HG03571 (cell line): ENCODE measurements around the gene TGIF1.
A peak's percentile ranks its signal among the peaks of the same experiment; 100 is the strongest.

ENCODE experiments used
- ATAC-seq: cut with Tn5 transposase; IDR thresholded peaks from one replicate; pipeline ENCODE4 v1.9.1; 2021; ENCODE audit not compliant: unreplicated experiment

TGIF1 gene

DNA sequence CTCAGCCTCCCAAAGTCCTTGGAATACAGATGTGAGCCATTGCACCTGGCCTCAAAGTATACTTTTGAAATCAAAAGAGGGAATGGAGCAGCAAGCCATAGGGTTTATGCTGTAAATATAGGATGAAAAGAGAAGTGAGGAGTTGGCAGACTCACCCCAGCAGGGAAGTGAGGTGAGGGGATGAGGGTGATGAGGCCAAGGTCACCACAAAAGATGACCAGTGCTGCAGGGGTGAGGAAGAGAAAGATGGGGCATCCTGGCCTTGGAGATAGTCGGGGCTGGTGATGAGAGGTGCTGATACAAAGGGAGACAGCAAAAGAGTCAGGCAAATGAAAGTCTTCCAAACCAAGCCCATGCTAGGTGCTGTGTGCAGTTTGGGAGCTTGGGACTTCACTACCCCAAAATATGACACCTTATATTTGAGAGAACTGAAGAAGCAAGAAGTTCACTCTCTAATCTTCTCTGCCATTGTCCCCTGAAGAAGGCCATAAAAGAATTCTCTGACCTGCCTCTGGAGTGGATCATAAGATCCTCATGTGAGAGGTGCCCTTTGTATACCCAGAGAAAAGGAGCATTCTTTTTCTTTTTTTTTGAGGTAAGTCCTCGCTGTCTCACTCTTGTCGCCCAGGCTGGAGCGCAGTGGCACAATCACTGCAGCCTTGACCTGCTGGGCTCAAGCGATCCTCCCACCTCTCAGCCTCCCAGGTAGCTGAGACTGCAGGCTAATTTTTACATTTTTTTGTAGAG, 31.0 kb downstream of the TGIF1 start:
- no peak for ATAC-seq

DNA sequence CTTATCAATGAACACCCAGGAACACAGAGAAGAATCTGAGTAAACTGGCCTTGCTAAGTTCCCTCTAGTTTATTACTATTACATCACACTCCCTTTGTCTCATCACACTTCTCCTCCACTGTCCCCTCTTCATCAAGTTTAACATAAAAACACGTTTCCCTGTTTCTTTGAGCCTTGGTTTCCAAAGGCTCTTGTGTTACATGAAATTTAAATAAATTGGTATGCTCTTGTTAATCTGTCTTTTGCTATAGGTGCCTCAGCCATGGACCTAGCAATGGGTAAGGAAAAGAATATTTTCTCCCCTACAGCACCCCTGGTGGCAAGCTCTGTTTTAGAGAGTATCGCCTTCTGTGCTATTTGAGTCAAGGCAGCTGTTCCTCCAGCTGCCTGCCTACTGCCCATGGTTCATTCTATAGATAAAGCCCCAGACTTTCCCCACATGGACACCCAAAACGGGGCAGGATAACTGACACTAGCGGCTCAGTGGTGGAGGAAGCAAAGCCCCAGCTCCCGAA, 31.8 kb downstream of the TGIF1 start:
- no peak for ATAC-seq

DNA sequence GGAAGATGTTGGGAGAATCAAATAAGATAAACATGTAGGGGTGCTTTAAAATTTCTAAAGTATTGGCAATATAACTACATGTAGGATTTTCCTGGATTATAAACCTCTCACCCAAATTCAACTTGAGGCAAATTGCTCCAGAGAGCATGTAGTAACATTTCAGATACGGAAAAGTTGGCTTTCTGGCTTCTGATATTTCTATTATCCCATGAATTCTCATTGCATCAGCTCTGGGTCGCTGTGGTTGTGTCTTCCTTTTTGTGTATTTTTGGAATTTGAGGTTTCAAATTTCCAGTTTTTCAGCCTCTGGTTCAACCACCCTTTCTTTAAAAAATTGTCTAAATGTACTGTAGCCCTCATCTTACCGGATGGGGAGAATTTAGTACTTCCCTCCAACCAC, 32.3 kb downstream of the TGIF1 start:
- no peak for ATAC-seq

DNA sequence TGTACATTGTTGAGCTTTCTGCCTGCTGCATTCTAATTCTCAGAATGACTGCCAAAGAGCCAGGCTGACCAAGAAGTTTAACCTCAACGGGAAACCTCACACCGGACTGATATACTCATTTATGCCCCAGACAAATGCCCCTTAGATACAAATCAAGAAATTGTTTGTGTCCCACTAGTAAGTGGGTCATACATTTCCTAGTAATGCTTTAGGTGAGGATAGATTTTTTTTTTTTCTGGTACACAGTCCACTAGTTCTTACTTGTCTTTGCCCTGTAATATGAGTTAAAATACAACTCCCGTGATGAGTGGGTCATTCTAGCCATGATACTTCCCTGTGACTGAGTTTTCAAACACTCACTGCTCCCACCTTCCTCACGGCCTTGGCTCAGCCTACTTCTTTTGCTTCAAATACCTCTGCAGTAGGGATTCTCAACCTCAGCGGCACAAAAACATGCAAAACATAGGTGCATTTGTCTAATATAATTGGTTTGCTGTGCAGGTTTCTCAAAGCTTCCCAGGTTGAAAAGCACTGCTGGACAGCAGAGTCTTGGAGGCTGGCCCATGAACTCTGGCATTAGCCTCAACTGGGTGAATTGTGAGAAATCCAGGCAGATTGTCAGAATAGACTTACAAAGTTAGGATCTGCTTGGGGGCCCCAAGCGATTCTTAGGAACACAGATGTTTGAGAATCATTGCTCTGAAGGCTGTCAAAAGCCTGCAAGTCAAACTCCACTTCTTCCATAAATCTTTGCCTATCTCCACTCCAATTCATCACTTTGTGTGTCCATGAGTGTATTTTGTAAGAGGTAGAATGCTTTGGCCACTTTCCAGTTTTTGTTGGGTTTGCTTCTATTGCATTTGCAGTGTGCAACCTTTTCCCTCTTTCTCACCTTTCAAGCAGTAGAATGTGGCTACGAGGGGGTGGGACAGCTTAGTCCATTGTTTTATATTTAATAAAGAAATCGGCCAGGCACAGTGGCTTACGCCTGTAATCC, 35.5 kb downstream of the TGIF1 start:
- ATAC-seq = peak; percentile 44

GRCh38 chr18:3486512-3486911, 36.5 kb downstream of the TGIF1 start:
- no peak for ATAC-seq

DNA sequence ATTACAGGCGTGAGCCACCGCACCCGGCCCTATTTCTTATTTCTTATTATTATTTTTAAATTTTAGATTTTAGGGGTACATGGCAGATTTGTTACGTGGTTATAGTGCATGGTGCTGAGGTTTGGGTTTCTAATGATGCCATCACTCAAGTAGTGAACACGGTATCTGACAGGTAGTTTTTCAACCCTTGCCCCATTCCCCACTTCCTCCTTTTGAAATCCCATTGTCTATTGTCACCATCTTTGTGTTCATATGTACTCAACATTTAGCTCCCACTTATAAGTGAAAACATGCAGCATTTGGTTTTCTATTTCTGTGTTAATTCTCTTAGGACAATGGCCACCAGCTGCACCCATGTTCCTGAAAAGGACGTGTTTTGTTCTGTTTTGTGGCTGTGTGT, 39.5 kb downstream of the TGIF1 start:
- no peak for ATAC-seq

DNA sequence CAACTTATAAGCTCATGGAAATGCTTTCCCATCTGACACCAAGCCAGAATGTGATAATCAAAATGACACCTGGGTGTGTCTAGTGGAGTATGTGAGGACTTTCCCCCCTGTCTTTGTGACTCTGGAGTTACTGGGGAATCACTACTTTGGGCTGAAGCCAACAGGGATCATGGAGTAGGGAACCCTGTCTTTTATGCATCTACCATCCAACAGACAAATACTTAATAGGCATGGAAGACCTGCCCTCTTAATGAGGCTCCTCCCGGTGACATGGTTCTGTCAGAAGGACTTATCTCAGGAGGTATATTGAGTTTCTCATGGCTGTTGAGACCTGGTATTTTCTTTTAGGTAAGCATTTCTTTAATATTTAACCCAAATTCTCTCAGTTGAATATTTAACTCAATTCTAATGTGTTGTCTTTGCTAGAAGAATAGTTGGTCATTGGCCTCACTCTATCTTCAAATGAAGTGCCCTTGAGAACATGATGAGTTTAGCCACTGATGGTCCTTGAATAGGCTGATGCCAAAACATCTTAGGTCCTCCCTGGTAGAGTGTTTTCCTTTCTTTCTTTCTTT, 42.1 kb downstream of the TGIF1 start:
- no peak for ATAC-seq

DNA sequence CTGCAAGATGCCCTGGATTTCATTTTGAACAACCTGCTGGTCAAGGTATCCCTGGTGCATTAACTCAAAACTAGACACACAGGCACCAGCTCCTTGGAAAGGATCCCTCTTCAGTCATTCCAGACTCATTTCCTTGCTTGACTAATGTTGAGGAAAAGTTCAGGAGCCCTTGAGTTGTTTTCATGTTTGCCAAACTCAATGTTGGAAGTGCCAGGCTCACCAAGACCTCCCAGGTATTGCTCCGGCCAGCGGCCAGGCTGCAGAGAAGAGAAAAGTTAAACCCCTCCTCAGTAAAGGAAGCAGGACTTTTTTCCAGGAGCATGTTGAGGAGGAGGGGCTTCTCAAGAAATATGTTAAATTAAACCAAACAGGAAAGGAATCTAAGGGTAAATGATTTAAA, 42.7 kb downstream of the TGIF1 start:
- no peak for ATAC-seq

- ATAC-seq = no peak
Observed at GRCh38 chr18:3493501-3494244, 43.7 kb downstream of the TGIF1 start.

DNA sequence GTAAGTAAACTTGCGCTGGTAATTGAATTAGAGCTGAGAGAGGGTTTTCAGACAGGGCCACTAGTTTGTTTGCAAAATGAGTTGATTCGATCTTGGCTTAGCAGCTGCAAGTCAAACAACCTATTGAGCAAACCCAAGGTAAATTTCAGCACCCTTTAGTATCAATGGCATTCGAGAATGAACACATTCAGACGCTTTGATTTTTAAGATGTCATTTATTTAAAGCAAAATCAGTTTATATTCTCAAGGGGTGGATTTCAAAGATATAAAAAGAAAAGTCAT, 44.2 kb downstream of the TGIF1 start:
- ATAC-seq = no peak

- no peak for ATAC-seq
Observed at GRCh38 chr18:3494569-3494968, 44.6 kb downstream of the TGIF1 start.

- ATAC-seq = no peak
Observed at GRCh38 chr18:3495691-3496430, 45.9 kb downstream of the TGIF1 start.

DNA sequence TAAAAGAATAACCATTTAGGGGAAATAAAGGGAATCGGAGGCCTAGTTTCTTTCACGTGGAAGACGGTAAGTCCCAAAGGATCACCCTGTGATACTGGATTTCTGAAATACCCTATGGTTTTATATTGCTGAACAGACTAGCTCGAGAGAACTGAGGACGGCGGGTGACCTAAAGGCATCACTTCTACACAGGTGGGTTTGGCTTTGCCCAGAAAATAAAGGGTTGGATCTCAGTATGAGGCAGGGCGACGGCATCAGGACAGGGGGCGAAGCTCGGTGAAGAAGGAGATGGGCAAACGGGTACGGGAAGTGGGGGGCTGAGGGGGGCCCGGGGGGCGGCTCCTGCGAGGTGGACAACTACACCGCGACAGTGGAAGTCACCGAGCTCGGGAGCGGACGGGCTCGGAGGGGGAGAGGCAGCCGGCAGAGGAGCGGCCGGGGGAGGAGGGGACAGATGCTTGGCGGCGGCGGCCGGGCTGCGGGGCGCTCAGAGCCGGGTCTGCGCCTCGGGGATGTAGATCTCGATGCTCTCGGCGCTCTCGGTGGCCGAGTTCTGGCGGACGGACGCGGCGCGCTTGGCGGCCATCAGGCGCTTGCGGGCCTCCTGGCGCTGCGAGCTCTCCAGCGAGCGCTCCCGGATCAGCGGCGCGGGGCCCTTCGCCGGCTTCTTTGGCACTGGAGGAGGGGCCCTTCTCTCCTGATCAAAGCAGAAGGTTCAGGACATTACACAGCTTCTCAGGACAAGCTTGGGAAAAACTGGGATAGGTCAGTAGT, 48.9 kb downstream of the TGIF1 start:
- ATAC-seq = no peak

DNA sequence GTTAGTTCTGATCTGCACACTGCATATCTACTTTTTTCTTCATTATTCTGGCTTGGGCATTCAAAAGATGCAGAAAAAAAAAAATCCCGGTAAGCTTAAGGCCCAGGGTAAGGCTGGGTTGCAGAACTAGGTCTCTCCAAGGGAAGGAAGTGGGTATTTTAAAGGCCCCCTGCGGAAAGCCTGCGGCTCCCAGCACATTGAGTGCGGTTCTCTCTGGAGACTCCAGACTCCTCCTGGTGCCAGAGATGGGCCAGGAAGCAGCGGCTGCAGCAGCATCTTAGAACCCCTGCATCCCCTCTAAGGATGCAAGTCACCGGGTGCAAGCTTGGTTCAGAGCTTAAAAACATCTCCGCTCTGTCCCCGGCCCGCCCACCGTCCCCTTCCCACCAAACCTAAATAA, 49.5 kb downstream of the TGIF1 start:
- no peak for ATAC-seq

- ATAC-seq = no peak
Observed at GRCh38 chr18:3500016-3500415, 50.0 kb downstream of the TGIF1 start.

- no peak for ATAC-seq
Observed at GRCh38 chr18:3502650-3503049, 52.7 kb downstream of the TGIF1 start.

GRCh38 chr18:3504637-3505036, 54.7 kb downstream of the TGIF1 start:
- no peak for ATAC-seq

GRCh38 chr18:3508576-3509549, 58.9 kb downstream of the TGIF1 start:
- no peak for ATAC-seq
